Testis (tissue), 2 donors: ENCODE results near the gene IL36RN.

Experiments
- POLR2A ChIP-seq: fragments of 450-650 bp; IDR thresholded peaks from one replicate; pipeline ENCODE4 v1.6.1; 2017; ENCODE audit warnings: antibody characterized with exemption, mild to moderate bottlenecking, moderate library complexity
- TF ChIP-seq, protein P1 (sequence below), 3 experiments: fragments of 450-650 bp in 2 of 3; fragments of 200-600 bp in 1 of 3; sonication (generic) in 1 of 3; IDR thresholded peaks; one replicate each; pipeline ENCODE4 v1.5.1; 2016 to 2019; ENCODE audit warnings: antibody characterized with exemption in 3 of 3, mild to moderate bottlenecking in 2 of 3, moderate library complexity in 1 of 3

DNA sequence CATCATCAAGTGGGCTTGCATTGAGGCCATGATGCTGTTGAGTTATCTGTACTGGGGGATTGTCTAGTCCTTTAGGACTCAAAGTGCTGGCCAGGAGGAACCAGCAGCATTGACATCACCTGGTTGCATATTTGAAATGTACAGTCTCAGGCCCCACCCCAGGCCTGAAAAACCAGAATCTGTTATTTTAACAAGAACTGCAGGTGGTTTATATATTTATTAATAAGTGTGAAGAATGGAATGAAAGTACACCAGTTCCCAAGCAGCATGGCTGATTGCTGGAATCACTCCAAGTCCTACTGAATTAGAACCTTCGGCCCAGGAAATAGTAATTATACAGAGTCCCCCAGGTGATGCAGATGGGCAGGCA lies 11.6 kb downstream of the IL36RN start:
- TF ChIP-seq, protein P1, sequence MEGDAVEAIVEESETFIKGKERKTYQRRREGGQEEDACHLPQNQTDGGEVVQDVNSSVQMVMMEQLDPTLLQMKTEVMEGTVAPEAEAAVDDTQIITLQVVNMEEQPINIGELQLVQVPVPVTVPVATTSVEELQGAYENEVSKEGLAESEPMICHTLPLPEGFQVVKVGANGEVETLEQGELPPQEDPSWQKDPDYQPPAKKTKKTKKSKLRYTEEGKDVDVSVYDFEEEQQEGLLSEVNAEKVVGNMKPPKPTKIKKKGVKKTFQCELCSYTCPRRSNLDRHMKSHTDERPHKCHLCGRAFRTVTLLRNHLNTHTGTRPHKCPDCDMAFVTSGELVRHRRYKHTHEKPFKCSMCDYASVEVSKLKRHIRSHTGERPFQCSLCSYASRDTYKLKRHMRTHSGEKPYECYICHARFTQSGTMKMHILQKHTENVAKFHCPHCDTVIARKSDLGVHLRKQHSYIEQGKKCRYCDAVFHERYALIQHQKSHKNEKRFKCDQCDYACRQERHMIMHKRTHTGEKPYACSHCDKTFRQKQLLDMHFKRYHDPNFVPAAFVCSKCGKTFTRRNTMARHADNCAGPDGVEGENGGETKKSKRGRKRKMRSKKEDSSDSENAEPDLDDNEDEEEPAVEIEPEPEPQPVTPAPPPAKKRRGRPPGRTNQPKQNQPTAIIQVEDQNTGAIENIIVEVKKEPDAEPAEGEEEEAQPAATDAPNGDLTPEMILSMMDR (IDR thresholded peaks at IDR 0.05), result no peak
- TF ChIP-seq POLR2A, result no peak
